ENCODE results near the gene UBA3. TPM values are rescaled to one million over a fixed set of nuclear protein-coding genes. Genes with fewer than 3 reads are reported as not detected.

UBA3 gene
- total RNA-seq, 6 donors from 2014 or later, result 36.8 to 71.9 (median 50.5) TPM

- peaks cover 20 to 36% (median 24%) of the 10 kb centered on the region in 4 donors for H3K4me1 ChIP-seq
- peak within 1 kb of the TSS; percentile 68 to 87 (median 74) for H3K4me3 ChIP-seq
- H3K27ac ChIP-seq, result peak within 1 kb of the TSS; percentile 95 to 99 (median 97)
- H3K9me3 ChIP-seq, result no peaks in the 10 kb centered on the region
- peaks cover 6 to 50% (median 17%) of the 10 kb centered on the region in 4 donors for H3K36me3 ChIP-seq
- WGBS, 2 donors, result 0 to 1% methylated on average over 35 to 45 of the region's 45 CpGs
- ATAC-seq (ENCODE audit: low FRiP score in 2 of 2) (peak; percentile 98), DNase-seq (peak; percentile 92 to 99)
- peak in 1 of 4 donors; percentile 8 for TF ChIP-seq EP300 (IDR thresholded peaks at IDR 0.05)
- peak; percentile 85 to 94 for TF ChIP-seq POLR2AphosphoS5 (IDR thresholded peaks at IDR 0.05)
- peak; percentile 36 to 94 (median 88) for TF ChIP-seq POLR2A (IDR thresholded peaks at IDR 0.05)
- TF ChIP-seq, protein P1, sequence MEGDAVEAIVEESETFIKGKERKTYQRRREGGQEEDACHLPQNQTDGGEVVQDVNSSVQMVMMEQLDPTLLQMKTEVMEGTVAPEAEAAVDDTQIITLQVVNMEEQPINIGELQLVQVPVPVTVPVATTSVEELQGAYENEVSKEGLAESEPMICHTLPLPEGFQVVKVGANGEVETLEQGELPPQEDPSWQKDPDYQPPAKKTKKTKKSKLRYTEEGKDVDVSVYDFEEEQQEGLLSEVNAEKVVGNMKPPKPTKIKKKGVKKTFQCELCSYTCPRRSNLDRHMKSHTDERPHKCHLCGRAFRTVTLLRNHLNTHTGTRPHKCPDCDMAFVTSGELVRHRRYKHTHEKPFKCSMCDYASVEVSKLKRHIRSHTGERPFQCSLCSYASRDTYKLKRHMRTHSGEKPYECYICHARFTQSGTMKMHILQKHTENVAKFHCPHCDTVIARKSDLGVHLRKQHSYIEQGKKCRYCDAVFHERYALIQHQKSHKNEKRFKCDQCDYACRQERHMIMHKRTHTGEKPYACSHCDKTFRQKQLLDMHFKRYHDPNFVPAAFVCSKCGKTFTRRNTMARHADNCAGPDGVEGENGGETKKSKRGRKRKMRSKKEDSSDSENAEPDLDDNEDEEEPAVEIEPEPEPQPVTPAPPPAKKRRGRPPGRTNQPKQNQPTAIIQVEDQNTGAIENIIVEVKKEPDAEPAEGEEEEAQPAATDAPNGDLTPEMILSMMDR (IDR thresholded peaks at IDR 0.05), result peak in 1 of 6 experiments; percentile 13
- no peaks in the 10 kb centered on the region for H3K27me3 ChIP-seq
Measured at GRCh38 chr3:69051756-69052471, 28.3 kb downstream of the UBA3 start, which contains the start of gene TMF1. TSS of gene TMF1 (minus strand) at chr3:69052333. CDS start at chr3:69052086, 247 bp downstream.

GRCh38 chr3:69048990-69049389 is 31.2 kb downstream of the UBA3 start:
- no peaks in the 10 kb centered on the region for H3K9me3 ChIP-seq
- DNase-seq (no peak), ATAC-seq (ENCODE audit: low FRiP score in 2 of 2) (no peak)
- H3K4me1 ChIP-seq, result peaks cover 20 to 46% (median 24%) of the 10 kb centered on the region in 4 donors
- H3K27ac ChIP-seq, result no peak overlapping the region
- TF ChIP-seq, protein P1 (IDR thresholded peaks at IDR 0.05), result no peak
- TF ChIP-seq POLR2A (IDR thresholded peaks at IDR 0.05), result no peak
- TF ChIP-seq EP300 (IDR thresholded peaks at IDR 0.05), result no peak
- no peak for TF ChIP-seq POLR2AphosphoS5 (IDR thresholded peaks at IDR 0.05)
- H3K4me3 ChIP-seq, result no peak overlapping the region
- H3K27me3 ChIP-seq, result no peaks in the 10 kb centered on the region
- 89 to 94% methylated on average over 2 of the region's 2 CpGs for WGBS, 2 donors
- H3K36me3 ChIP-seq, result peaks cover 2 to 50% (median 18%) of the 10 kb centered on the region in 4 donors

DNA sequence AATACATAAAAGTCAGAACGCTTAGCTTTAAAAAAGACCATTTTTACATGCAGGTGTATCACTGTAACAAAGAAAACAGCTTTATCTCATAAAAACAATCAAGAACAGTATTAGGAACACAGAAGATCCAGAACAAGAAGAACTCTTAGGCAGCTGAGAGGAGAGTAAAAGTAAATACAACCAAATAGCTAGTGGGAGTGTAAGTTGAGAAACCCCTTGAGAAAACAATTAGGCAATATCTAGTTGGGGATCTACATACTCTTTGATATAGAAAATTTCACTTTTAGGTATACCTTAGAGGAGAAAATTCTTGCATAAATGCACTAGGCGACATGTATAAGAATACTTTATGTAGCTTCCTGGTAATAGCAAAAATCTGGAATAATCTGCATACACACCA is 35.6 kb downstream of the UBA3 start:
- Histone ChIP-seq H3K9me3 (no peaks in the 10 kb centered on the region), H3K27ac (peak overlapping the region in 1 of 4 donors; percentile 23), H3K27me3 (no peaks in the 10 kb centered on the region), H3K36me3 (peaks cover 25 to 87% (median 47%) of the 10 kb centered on the region in 4 donors), H3K4me3 (no peak overlapping the region), H3K4me1 (peaks cover 3 to 27% (median 14%) of the 10 kb centered on the region in 4 donors)
- TF ChIP-seq, protein P1 (IDR thresholded peaks at IDR 0.05), result no peak
- no peak for TF ChIP-seq POLR2AphosphoS5 (IDR thresholded peaks at IDR 0.05)
- no peak for TF ChIP-seq EP300 (IDR thresholded peaks at IDR 0.05)
- TF ChIP-seq POLR2A (IDR thresholded peaks at IDR 0.05), result no peak
- ATAC-seq (ENCODE audit: low FRiP score in 2 of 2) (no peak), DNase-seq (no peak)
- 65 to 75% methylated on average over 2 of the region's 2 CpGs for WGBS, 2 donors

- Histone ChIP-seq H3K4me1 (no peaks in the 10 kb centered on the region), H3K4me3 (no peak overlapping the region), H3K9me3 (no peaks in the 10 kb centered on the region), H3K36me3 (peaks cover 41 to 100% (median 77%) of the 10 kb centered on the region in 4 donors), H3K27ac (no peak overlapping the region), H3K27me3 (no peaks in the 10 kb centered on the region)
- WGBS, 2 donors, result 76 to 82% methylated on average over 7 of the region's 7 CpGs
- no peak for DNase-seq
- no peak for TF ChIP-seq POLR2A (IDR thresholded peaks at IDR 0.05)
- ATAC-seq (ENCODE audit: low FRiP score in 2 of 2), result no peak
Measured at GRCh38 chr3:69033470-69033869, 46.7 kb downstream of the UBA3 start.

DNA sequence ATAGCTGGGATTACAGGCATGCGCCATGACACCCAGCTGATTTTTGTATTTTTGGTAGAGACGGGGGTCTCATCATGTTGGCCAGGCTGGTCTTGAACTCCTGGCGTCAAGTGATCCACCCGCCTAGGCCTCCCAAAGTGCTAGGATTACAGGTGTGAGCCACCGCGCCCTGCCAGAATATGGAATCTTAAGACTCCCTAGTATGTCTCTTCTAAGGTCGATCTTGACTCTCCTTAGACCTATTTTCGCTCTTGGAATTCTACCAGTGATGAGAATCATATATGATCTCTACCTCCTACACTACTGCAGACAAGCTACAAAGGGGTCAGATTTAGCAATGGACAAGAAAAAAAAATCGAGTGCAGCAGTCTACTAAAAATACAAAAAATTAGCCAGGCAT is 47.4 kb downstream of the UBA3 start:
- DNase-seq (no peak), ATAC-seq (ENCODE audit: low FRiP score in 2 of 2) (no peak)
- TF ChIP-seq, protein P1 (IDR thresholded peaks at IDR 0.05), result no peak
- TF ChIP-seq POLR2A (IDR thresholded peaks at IDR 0.05), result no peak
- TF ChIP-seq EP300 (IDR thresholded peaks at IDR 0.05), result no peak
- TF ChIP-seq POLR2AphosphoS5 (IDR thresholded peaks at IDR 0.05), result no peak
- Histone ChIP-seq H3K27me3 (no peaks in the 10 kb centered on the region), H3K4me1 (no peaks in the 10 kb centered on the region), H3K4me3 (no peak overlapping the region), H3K9me3 (no peaks in the 10 kb centered on the region), H3K36me3 (peaks cover 38 to 100% (median 79%) of the 10 kb centered on the region in 4 donors), H3K27ac (no peak overlapping the region)
- WGBS, 2 donors, result 95 to 96% methylated on average over 8 to 9 of the region's 9 CpGs
